GM12892 (cell line): ENCODE data around the gene TMEM107.

Source experiments
- POLR2A ChIP-seq: IDR thresholded peaks from 2 replicates; pipeline ENCODE4 v1.6.1; 2011; ENCODE audit warnings: low read depth, low read length, control low read depth
- TAF1 ChIP-seq: IDR thresholded peaks from 2 replicates; pipeline ENCODE4 v1.6.1; 2011; ENCODE audit warnings: low read depth, mild to moderate bottlenecking, control low read depth, low read length, borderline replicate concordance

DNA sequence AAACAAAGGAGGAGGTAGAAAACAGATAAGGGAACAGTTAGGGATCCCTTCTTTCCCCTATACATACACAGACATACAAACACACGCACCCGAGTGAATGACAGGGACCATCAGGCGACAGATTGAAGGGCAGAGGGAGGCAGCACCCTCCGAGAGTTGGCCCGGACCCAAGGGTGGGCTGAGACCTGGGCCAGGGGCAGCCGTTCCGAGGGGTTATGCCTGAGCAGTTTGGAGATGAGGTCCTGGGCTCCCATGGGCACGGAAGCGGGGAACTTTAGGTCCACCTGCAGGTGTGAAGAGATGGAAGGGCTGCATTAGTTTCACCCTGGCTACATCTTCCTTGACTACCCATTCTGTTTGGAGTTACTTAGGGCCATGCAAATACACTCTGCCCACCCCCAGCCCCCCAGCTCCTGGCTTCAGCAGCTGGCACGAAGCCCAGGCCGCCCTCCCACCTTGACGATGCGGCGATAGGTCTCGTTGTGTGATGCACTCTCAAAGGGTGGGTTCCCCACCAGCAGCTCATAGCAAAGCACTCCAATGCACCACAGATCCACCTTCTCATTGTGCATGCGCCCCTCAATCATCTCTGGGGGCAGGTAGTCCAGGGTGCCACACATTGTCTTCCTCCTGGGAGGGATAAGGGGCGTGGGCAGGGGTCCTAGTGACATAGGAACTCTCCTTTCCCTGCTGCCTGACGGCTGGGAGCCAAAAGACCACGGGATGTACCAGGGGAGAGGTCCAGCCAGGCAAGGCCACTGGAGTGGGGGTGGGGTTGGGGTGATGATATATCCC lies 28.8 kb upstream of the TMEM107 start:
- TF ChIP-seq TAF1: no peak
- peak; percentile 17; the same call in 1 of the 2 replicates for TF ChIP-seq POLR2A
